Tibial nerve (tissue), 4 donors: ENCODE data around the gene ARHGAP27. TPM values are rescaled to one million over a fixed set of nuclear protein-coding genes. Genes with fewer than 3 reads are reported as not detected.

Source experiments
- total RNA-seq, 4 donors: library from RNA; depleted of rRNA; stranded (reverse); fragments of >200 nt; gene quantifications; one replicate each; pipeline ENCODE4 v1.1.0, GENCODE V29; 2016

Gene ARHGAP27
- total RNA-seq, 4 donors from 2014 or later: 18.4 to 36.3 (median 22.5) TPM

Other genes starting within 250 kb of the ARHGAP27 start
- 10 to 100 TPM; 19.2 to 42.9 (median 24.6) TPM for gene FMNL1, start 211.0 kb downstream of the ARHGAP27 start, total RNA-seq
- gene SPATA32, start 170.8 kb downstream of the ARHGAP27 start, total RNA-seq: not detected
- gene MAP3K14, start 115.8 kb downstream of the ARHGAP27 start, total RNA-seq: 10 to 100 TPM in 3 of 4 donors, 1 to 10 TPM in 1; 9.6 to 15.6 (median 13.3) TPM
- 10 to 100 TPM; 36.7 to 75.7 (median 67.3) TPM for gene PLEKHM1, start 57.9 kb upstream of the ARHGAP27 start, total RNA-seq